HG03045 (cell line): Measurements from ENCODE around the gene SS18L1.
"Not testable (repeated sequence)": the region's sequence is repeated elsewhere in the genome, so short reads cannot be mapped to it uniquely, and the experiment has no call there.

ENCODE experiments used
- ATAC-seq: cut with Tn5 transposase; IDR thresholded peaks from one replicate; pipeline ENCODE4 v1.9.1; 2021; ENCODE audit warnings: mild to moderate bottlenecking, moderate library complexity; ENCODE audit not compliant: unreplicated experiment

SS18L1 gene

GRCh38 chr20:62143081-62143956 lies at the start of gene SS18L1, which contains the start of gene PSMA7:
TSS of gene SS18L1 (plus strand) at chr20:62143769. CDS start at chr20:62143821, 52 bp downstream.
TSS of gene PSMA7 (minus strand) at chr20:62143394. CDS start at chr20:62143303, 91 bp downstream.
- peak; percentile 80 for ATAC-seq

GRCh38 chr20:62096421-62097380 lies 46.9 kb upstream of the SS18L1 start:
- ATAC-seq: no peak

GRCh38 chr20:62097881-62098407 lies 45.6 kb upstream of the SS18L1 start:
- ATAC-seq: no peak

- no peak for ATAC-seq
These were observed 42.5 kb upstream of the SS18L1 start for GRCh38 chr20:62101078-62101477.

- no peak for ATAC-seq
These were observed 39.9 kb upstream of the SS18L1 start for GRCh38 chr20:62103508-62104233.

- no peak for ATAC-seq
These were observed 39.3 kb upstream of the SS18L1 start for GRCh38 chr20:62104234-62104789.

- no peak for ATAC-seq
These were observed 38.7 kb upstream of the SS18L1 start for GRCh38 chr20:62104791-62105345.

GRCh38 chr20:62105592-62105991 lies 38.0 kb upstream of the SS18L1 start:
- no peak for ATAC-seq

GRCh38 chr20:62111148-62111547 lies 32.4 kb upstream of the SS18L1 start:
- ATAC-seq: no peak

- no peak for ATAC-seq
These were observed 31.2 kb upstream of the SS18L1 start for GRCh38 chr20:62112368-62112767.

GRCh38 chr20:62114894-62115293 lies 28.7 kb upstream of the SS18L1 start:
- ATAC-seq: no peak

GRCh38 chr20:62115800-62116407 lies 27.7 kb upstream of the SS18L1 start:
- ATAC-seq: not testable (repeated sequence)

- no peak for ATAC-seq
These were observed 26.8 kb upstream of the SS18L1 start for GRCh38 chr20:62116558-62117361.

- no peak for ATAC-seq
These were observed 26.3 kb upstream of the SS18L1 start for GRCh38 chr20:62117362-62117646.

GRCh38 chr20:62117658-62118057 lies 25.9 kb upstream of the SS18L1 start:
- no peak for ATAC-seq

GRCh38 chr20:62118113-62119043 lies 25.2 kb upstream of the SS18L1 start:
- no peak for ATAC-seq

GRCh38 chr20:62119115-62119514 lies 24.5 kb upstream of the SS18L1 start:
- no peak for ATAC-seq
